ENCODE results near the gene TDRD12. TPM values are rescaled to one million over a fixed set of nuclear protein-coding genes. Genes with fewer than 3 reads are reported as not detected.
A peak's percentile ranks its signal among the peaks of the same experiment; 100 is the strongest.
"Not testable (repeated sequence)": the region's sequence is repeated elsewhere in the genome, so short reads cannot be mapped to it uniquely, and the experiment has no call there.

Gene TDRD12
- total RNA-seq, 1 donor from 2014 or later, result 0.18 TPM

GRCh38 chr19:32680986-32681385 is 38.6 kb upstream of the TDRD12 start:
- H3K27me3 Mint-ChIP-seq (ENCODE audit: insufficient read depth), result peaks cover 36% of the 10 kb centered on the region
- no peak overlapping the region for H3K27ac Mint-ChIP-seq
- no peaks in the 10 kb centered on the region for H3K9me3 Mint-ChIP-seq
- no peak overlapping the region for H3K4me3 Mint-ChIP-seq
- no peak for DNase-seq (ENCODE audit: low spot score)
- peaks cover 5% of the 10 kb centered on the region for H3K4me1 Mint-ChIP-seq (ENCODE audit: low read depth)
- H3K36me3 Mint-ChIP-seq (ENCODE audit: low read depth), result no peaks in the 10 kb centered on the region
- intact Hi-C loops (cut with micrococcal nuclease), result no loop called here

- Mint-ChIP-seq H3K36me3 (ENCODE audit: low read depth) (no peaks in the 10 kb centered on the region), H3K4me1 (ENCODE audit: low read depth) (peaks cover 3% of the 10 kb centered on the region), H3K9me3 (no peaks in the 10 kb centered on the region), H3K4me3 (no peak overlapping the region), H3K27ac (no peak overlapping the region), H3K27me3 (ENCODE audit: insufficient read depth) (peaks cover 30% of the 10 kb centered on the region)
- intact Hi-C loops (cut with micrococcal nuclease), result no loop called here
- DNase-seq (ENCODE audit: low spot score), result no peak
These were observed 37.2 kb upstream of the TDRD12 start for GRCh38 chr19:32682317-32682716.

GRCh38 chr19:32686847-32687475 is 32.6 kb upstream of the TDRD12 start:
- no peak overlapping the region for H3K27ac Mint-ChIP-seq
- H3K36me3 Mint-ChIP-seq (ENCODE audit: low read depth), result no peaks in the 10 kb centered on the region
- no peak overlapping the region for H3K4me3 Mint-ChIP-seq
- H3K27me3 Mint-ChIP-seq (ENCODE audit: insufficient read depth), result peaks cover 4% of the 10 kb centered on the region
- H3K4me1 Mint-ChIP-seq (ENCODE audit: low read depth), result peaks cover 18% of the 10 kb centered on the region
- intact Hi-C loops (cut with micrococcal nuclease), result no loop called here
- DNase-seq (ENCODE audit: low spot score), result no peak
- no peaks in the 10 kb centered on the region for H3K9me3 Mint-ChIP-seq

- intact Hi-C loops (cut with micrococcal nuclease), result no loop called here
- no peak overlapping the region for H3K27ac Mint-ChIP-seq
These were observed 31.9 kb upstream of the TDRD12 start for GRCh38 chr19:32687681-32688080.

GRCh38 chr19:32688311-32688710 is 31.3 kb upstream of the TDRD12 start:
- peaks cover 25% of the 10 kb centered on the region for H3K4me1 Mint-ChIP-seq (ENCODE audit: low read depth)
- no peak overlapping the region for H3K4me3 Mint-ChIP-seq
- intact Hi-C loops (cut with micrococcal nuclease), result no loop called here

More at GRCh38 chr19:32687681-32688080, 31.9 kb upstream of the TDRD12 start:
- no peaks in the 10 kb centered on the region for H3K9me3 Mint-ChIP-seq
- no peak for DNase-seq (ENCODE audit: low spot score)
- no peaks in the 10 kb centered on the region for H3K27me3 Mint-ChIP-seq (ENCODE audit: insufficient read depth)
- peaks cover 19% of the 10 kb centered on the region for H3K4me1 Mint-ChIP-seq (ENCODE audit: low read depth)
- no peak overlapping the region for H3K4me3 Mint-ChIP-seq
- peaks cover under 1% of the 10 kb centered on the region for H3K36me3 Mint-ChIP-seq (ENCODE audit: low read depth)

GRCh38 chr19:32691291-32691951 is 28.1 kb upstream of the TDRD12 start, which contains the start of gene NUDT19:
Gene NUDT19 (plus strand): TSS chr19:32691821. CDS start chr19:32691961, 140 bp downstream.
- peak within 1 kb of the TSS; percentile 95 for H3K4me3 Mint-ChIP-seq
- peaks cover 28% of the 10 kb centered on the region for H3K36me3 Mint-ChIP-seq (ENCODE audit: low read depth)
- peak within 1 kb of the TSS; percentile 98 for H3K27ac Mint-ChIP-seq
- peaks cover 54% of the 10 kb centered on the region for H3K4me1 Mint-ChIP-seq (ENCODE audit: low read depth)
- H3K27me3 Mint-ChIP-seq (ENCODE audit: insufficient read depth), result no peaks in the 10 kb centered on the region
- H3K9me3 Mint-ChIP-seq, result peaks cover 5% of the 10 kb centered on the region
- DNase-seq (ENCODE audit: low spot score), result peak; percentile 74
- intact Hi-C loops (cut with micrococcal nuclease), result loop anchor here (1.0 to 5.0 kb wide), 6 partner anchors 16 to 681 kb away; partner anchors contain the start of genes ANKRD27, CEBPG, DPY19L3 and GPATCH1

More at GRCh38 chr19:32688311-32688710, 31.3 kb upstream of the TDRD12 start:
- DNase-seq (ENCODE audit: low spot score), result no peak
- Mint-ChIP-seq H3K36me3 (ENCODE audit: low read depth) (peaks cover 7% of the 10 kb centered on the region), H3K27me3 (ENCODE audit: insufficient read depth) (no peaks in the 10 kb centered on the region), H3K9me3 (peaks cover 5% of the 10 kb centered on the region), H3K27ac (no peak overlapping the region)

GRCh38 chr19:32691952-32692726 is 27.4 kb upstream of the TDRD12 start:
- peak; percentile 64 for DNase-seq (ENCODE audit: low spot score)
- intact Hi-C loops (cut with micrococcal nuclease), result loop anchor here (1.0 to 5.0 kb wide), 9 partner anchors 17 to 680 kb away; partner anchors contain the start of genes ANKRD27, CEBPG, DPY19L3 and GPATCH1
- peaks cover 34% of the 10 kb centered on the region for H3K36me3 Mint-ChIP-seq (ENCODE audit: low read depth)
- H3K9me3 Mint-ChIP-seq, result peaks cover 5% of the 10 kb centered on the region
- H3K4me3 Mint-ChIP-seq, result peak overlapping the region; percentile 95
- no peaks in the 10 kb centered on the region for H3K27me3 Mint-ChIP-seq (ENCODE audit: insufficient read depth)
- H3K4me1 Mint-ChIP-seq (ENCODE audit: low read depth), result peaks cover 61% of the 10 kb centered on the region
- H3K27ac Mint-ChIP-seq, result peak overlapping the region; percentile 98

GRCh38 chr19:32692727-32693061 is 26.9 kb upstream of the TDRD12 start:
- intact Hi-C loops (cut with micrococcal nuclease), result loop anchor here (1.0 to 5.0 kb wide), 7 partner anchors 95 to 680 kb away; partner anchors contain the start of genes CEBPG, DPY19L3, PDCD5 and ZNF507
- no peak for DNase-seq (ENCODE audit: low spot score)
- Mint-ChIP-seq H3K36me3 (ENCODE audit: low read depth) (peaks cover 38% of the 10 kb centered on the region), H3K4me3 (peak overlapping the region; percentile 95), H3K27me3 (ENCODE audit: insufficient read depth) (no peaks in the 10 kb centered on the region), H3K27ac (peak overlapping the region; percentile 98), H3K9me3 (peaks cover 5% of the 10 kb centered on the region), H3K4me1 (ENCODE audit: low read depth) (peaks cover 63% of the 10 kb centered on the region)

- H3K9me3 Mint-ChIP-seq; DNase-seq (ENCODE audit: low spot score); H3K27me3 Mint-ChIP-seq (ENCODE audit: insufficient read depth): not testable (repeated sequence)
- H3K27ac Mint-ChIP-seq, result peak overlapping the region; percentile 98
- peaks cover 44% of the 10 kb centered on the region for H3K36me3 Mint-ChIP-seq (ENCODE audit: low read depth)
- peak overlapping the region; percentile 95 for H3K4me3 Mint-ChIP-seq
- intact Hi-C loops (cut with micrococcal nuclease), result loop anchor here (2.0 to 5.0 kb wide), 6 partner anchors 96 to 679 kb away; partner anchors contain the start of genes CEBPG, DPY19L3, PDCD5 and ZNF507
- H3K4me1 Mint-ChIP-seq (ENCODE audit: low read depth), result peaks cover 63% of the 10 kb centered on the region
These were observed 26.1 kb upstream of the TDRD12 start for GRCh38 chr19:32693151-32694108.

- H3K4me1 Mint-ChIP-seq (ENCODE audit: low read depth), result peaks cover 63% of the 10 kb centered on the region
- H3K4me3 Mint-ChIP-seq, result peak overlapping the region; percentile 95
- H3K9me3 Mint-ChIP-seq; DNase-seq (ENCODE audit: low spot score); H3K27me3 Mint-ChIP-seq (ENCODE audit: insufficient read depth): not testable (repeated sequence)
- peaks cover 52% of the 10 kb centered on the region for H3K36me3 Mint-ChIP-seq (ENCODE audit: low read depth)
- intact Hi-C loops (cut with micrococcal nuclease), result loop anchor here (5.0 kb wide), 4 partner anchors 97 to 678 kb away; partner anchors contain the start of genes CEBPG, DPY19L3 and ZNF507
- peak overlapping the region; percentile 7 for H3K27ac Mint-ChIP-seq
These were observed 25.3 kb upstream of the TDRD12 start for GRCh38 chr19:32694316-32694715.

- H3K36me3 Mint-ChIP-seq (ENCODE audit: low read depth), result peaks cover 55% of the 10 kb centered on the region
- not testable (repeated sequence) for H3K27ac Mint-ChIP-seq; H3K27me3 Mint-ChIP-seq (ENCODE audit: insufficient read depth)
These were observed 24.7 kb upstream of the TDRD12 start for GRCh38 chr19:32694851-32695250.

More at GRCh38 chr19:32694851-32695250, 24.7 kb upstream of the TDRD12 start:
- H3K4me1 Mint-ChIP-seq (ENCODE audit: low read depth), result peaks cover 59% of the 10 kb centered on the region
- not testable (repeated sequence) for H3K9me3 Mint-ChIP-seq; DNase-seq (ENCODE audit: low spot score)
- intact Hi-C loops (cut with micrococcal nuclease), result loop anchor here (5.0 kb wide), 4 partner anchors 98 to 677 kb away; partner anchors contain the start of genes CEBPG, DPY19L3 and ZNF507
- peak overlapping the region; percentile 95 for H3K4me3 Mint-ChIP-seq
